H1 (cell line): ENCODE data around the gene FAM186B. TPM values are rescaled to one million over a fixed set of nuclear protein-coding genes. Genes with fewer than 3 reads are reported as not detected.

Experiments used
- CTCF ChIA-PET: fragments of 300-600 bp; sonication (Branson Sonifier 250); formaldehyde crosslinking; loops from one replicate; lab custom pipeline; 2021; ENCODE audit not compliant: partially characterized antibody; lab: Charles Lee
- POLR2A ChIA-PET: fragments of 300-600 bp; sonication (Branson Sonifier 250); formaldehyde crosslinking; loops from one replicate; lab custom pipeline; 2021; ENCODE audit warnings: inconsistent platforms; ENCODE audit not compliant: partially characterized antibody; lab: Charles Lee
- DNase-seq, 2 experiments: peaks; one replicate each; pipeline versions ENCODE4 v3.0.0 to v3.0.0-alpha.2; 2010 to 2022; ENCODE audit warnings: low spot score in 2 of 2, low read depth in 1 of 2, mixed read lengths in 1 of 2
- FAIRE-seq: peaks from 2 replicates; lab custom pipeline; 2011; peaks lifted over from hg19 to GRCh38; lab: Jason Lieb, UNC
- H2AFZ ChIP-seq: 2 replicates; pipeline ENCODE4 v1.8.1; 2012; ENCODE audit warnings: low read length, inconsistent platforms
- H2AK5ac ChIP-seq: 2 replicates; pipeline ENCODE4 v1.6.1; 2013; ENCODE audit warnings: low read depth, low read length
- H2BK120ac ChIP-seq: replicated peaks from 2 replicates; pipeline ENCODE3; 2013; ENCODE audit warnings: low read depth, low read length, inconsistent platforms
- H2BK12ac ChIP-seq: 2 replicates; pipeline ENCODE4 v1.6.1; 2013; ENCODE audit warnings: low read depth, low read length
- H2BK15ac ChIP-seq: 2 replicates; pipeline ENCODE4 v1.6.1; 2013; ENCODE audit warnings: low read length
- H2BK20ac ChIP-seq: 2 replicates; pipeline ENCODE4 v1.6.1; 2013; ENCODE audit warnings: low read length
- H2BK5ac ChIP-seq: 2 replicates; pipeline ENCODE4 v1.6.1; 2013; ENCODE audit warnings: low read depth, low read length
- H3K14ac ChIP-seq: 2 replicates; pipeline ENCODE4 v1.6.1; 2013; ENCODE audit warnings: inconsistent platforms; ENCODE audit not compliant: insufficient read length
- H3K18ac ChIP-seq: 2 replicates; pipeline ENCODE4 v1.6.1; 2013; ENCODE audit warnings: low read length; ENCODE audit errors: extremely low read depth
- H3K23ac ChIP-seq: 2 replicates; pipeline ENCODE4 v1.6.1; 2013; ENCODE audit warnings: inconsistent platforms; ENCODE audit not compliant: insufficient read length
- H3K23me2 ChIP-seq: 2 replicates; pipeline ENCODE4 v1.6.1; 2013; ENCODE audit warnings: low read depth, low read length
- H3K27ac ChIP-seq: 2 replicates; pipeline ENCODE4 v1.6.1; 2011; ENCODE audit warnings: low read depth, low read length, inconsistent platforms
- H3K27me3 ChIP-seq, 4 experiments: replicated peaks in 1 of 4; 1 replicate in 1 of 4; 2 replicates in 3 of 4; pipeline versions ENCODE4 v1.6.1 to v1.8.1; 2011 to 2013; ENCODE audit warnings: low read length in 3 of 4, mild to moderate bottlenecking in 3 of 4, inconsistent platforms in 2 of 4, mixed read lengths in 2 of 4, moderate library complexity in 1 of 4; ENCODE audit not compliant: control insufficient read depth in 3 of 4, insufficient read depth in 3 of 4; ENCODE audit errors: extremely low read depth in 1 of 4
- H3K36me3 ChIP-seq, 4 experiments: 2 replicates each; pipeline versions ENCODE4 v1.6.1 to v1.8.1; 2011 to 2013; ENCODE audit warnings: mild to moderate bottlenecking in 4 of 4, low read length in 3 of 4, moderate library complexity in 2 of 4, control low read depth in 1 of 4, inconsistent platforms in 1 of 4; ENCODE audit not compliant: insufficient read depth in 4 of 4, control insufficient read depth in 2 of 4
- H3K4ac ChIP-seq: replicated peaks from 2 replicates; pipeline ENCODE3; 2013; ENCODE audit warnings: low read length, low read depth, mixed read lengths, inconsistent platforms; ENCODE audit not compliant: insufficient read length
- H3K4me1 ChIP-seq, 4 experiments: replicated peaks in 1 of 4; 1 replicate in 1 of 4; 2 replicates in 3 of 4; pipeline versions ENCODE4 v1.6.1 to v1.8.1; 2011 to 2013; ENCODE audit warnings: low read length in 3 of 4, inconsistent platforms in 2 of 4, mixed read lengths in 1 of 4; ENCODE audit not compliant: insufficient read depth in 4 of 4, control insufficient read depth in 3 of 4
- H3K4me2 ChIP-seq, 2 experiments: 2 replicates each; pipeline versions ENCODE4 v1.6.1 to v1.8.1; 2011 to 2013; ENCODE audit warnings: low read depth in 2 of 2, low read length in 2 of 2, control low read depth in 1 of 2, inconsistent platforms in 1 of 2, mild to moderate bottlenecking in 1 of 2; ENCODE audit not compliant: insufficient read depth in 1 of 2
- H3K4me3 ChIP-seq, 4 experiments: fragments of 200-600, 300-600 bp in 1 of 4; sonication (generic), shearing (Covaris generic), sonication (Bioruptor Twin) in 1 of 4; 2 replicates each; pipeline versions ENCODE4 v1.5.1 to v1.8.1; 2011 to 2016; ENCODE audit warnings: low read length in 4 of 4, low read depth in 3 of 4, control low read depth in 2 of 4, inconsistent platforms in 2 of 4, mild to moderate bottlenecking in 2 of 4, mixed read lengths in 1 of 4, moderate library complexity in 1 of 4; ENCODE audit not compliant: insufficient read depth in 2 of 4; ENCODE audit errors: extremely low read depth in 1 of 4
- H3K56ac ChIP-seq: replicated peaks from 2 replicates; pipeline ENCODE3; 2013; ENCODE audit warnings: low read depth, mild to moderate bottlenecking, mixed read lengths, low read length, inconsistent platforms; ENCODE audit not compliant: insufficient read length
- H3K79me1 ChIP-seq: 2 replicates; pipeline ENCODE4 v1.6.1; 2013; ENCODE audit warnings: low read depth, low read length, control low read depth
- H3K79me2 ChIP-seq, 2 experiments: 2 replicates each; pipeline versions ENCODE4 v1.6.1 to v1.8.1; 2012 to 2013; ENCODE audit warnings: low read length in 2 of 2, mild to moderate bottlenecking in 2 of 2, inconsistent platforms in 1 of 2; ENCODE audit not compliant: insufficient read depth in 2 of 2, control insufficient read depth in 1 of 2
- H3K9ac ChIP-seq, 4 experiments: replicated peaks in 1 of 4; 1 replicate in 1 of 4; 2 replicates in 3 of 4; pipeline versions ENCODE4 v1.6.1 to v1.8.1; 2011 to 2013; ENCODE audit warnings: low read depth in 3 of 4, low read length in 3 of 4, control low read depth in 2 of 4, mild to moderate bottlenecking in 2 of 4, moderate library complexity in 2 of 4, inconsistent platforms in 1 of 4; ENCODE audit errors: extremely low read depth in 1 of 4
- H3K9me3 ChIP-seq, 2 experiments: 2 replicates each; pipeline versions ENCODE4 v1.6.1 to v1.8.1; 2012 to 2013; ENCODE audit warnings: mild to moderate bottlenecking in 2 of 2, moderate library complexity in 2 of 2, control low read depth in 1 of 2, inconsistent platforms in 1 of 2, low read depth in 1 of 2, low read length in 1 of 2, mixed read lengths in 1 of 2; ENCODE audit not compliant: insufficient read depth in 2 of 2
- H4K20me1 ChIP-seq, 2 experiments: replicated peaks in 1 of 2; 2 replicates each; pipeline versions ENCODE3 to v1.8.1; 2011 to 2013; ENCODE audit warnings: inconsistent platforms in 2 of 2, low read length in 2 of 2, mild to moderate bottlenecking in 1 of 2; ENCODE audit not compliant: insufficient read depth in 2 of 2, control insufficient read depth in 1 of 2
- H4K5ac ChIP-seq: 2 replicates; pipeline ENCODE4 v1.6.1; 2013; ENCODE audit warnings: low read length, low read depth, mixed read lengths, inconsistent platforms; ENCODE audit not compliant: insufficient read length
- H4K8ac ChIP-seq: 2 replicates; pipeline ENCODE4 v1.8.0; 2013; ENCODE audit warnings: mild to moderate bottlenecking, moderate library complexity, low read length, inconsistent platforms; ENCODE audit not compliant: insufficient read depth; ENCODE audit errors: extremely low read depth
- H4K91ac ChIP-seq: replicated peaks from 2 replicates; pipeline ENCODE3; 2013; ENCODE audit warnings: low read length, mixed read lengths, inconsistent platforms; ENCODE audit not compliant: insufficient read length
- ATF2 ChIP-seq: IDR thresholded peaks from 2 replicates; pipeline ENCODE4 v1.6.1; 2012; ENCODE audit warnings: low read length, inconsistent platforms
- CTCF ChIP-seq, 3 experiments: IDR thresholded peaks; 1 replicate in 2 of 3; 2 replicates in 1 of 3; pipeline versions ENCODE4 v1.5.1 to v1.6.1; 2011; ENCODE audit warnings: low read length in 3 of 3, mild to moderate bottlenecking in 3 of 3, inconsistent platforms in 2 of 3, low read depth in 1 of 3, moderate library complexity in 1 of 3; ENCODE audit not compliant: insufficient read depth in 1 of 3; ENCODE audit errors: control extremely low read depth in 1 of 3
- RBBP5 ChIP-seq: IDR thresholded peaks from 2 replicates; pipeline ENCODE4 v1.7.1; 2012; ENCODE audit warnings: low read depth, mild to moderate bottlenecking, inconsistent platforms, low read length, moderate library complexity, borderline replicate concordance
- SAP30 ChIP-seq: fragments of 300-600 bp; sonication (generic); IDR thresholded peaks from 2 replicates; pipeline ENCODE4 v1.7.1; 2012; ENCODE audit warnings: low read length, moderate library complexity, mild to moderate bottlenecking, inconsistent platforms; ENCODE audit not compliant: insufficient read depth, insufficient replicate concordance
- SIX5 ChIP-seq: IDR thresholded peaks from 2 replicates; pipeline ENCODE4 v1.6.1; 2011; ENCODE audit warnings: mild to moderate bottlenecking, low read depth, low read length
- WGBS, 2 experiments: shearing (Covaris generic) in 1 of 2; methylation state at CpG; one replicate each; pipeline versions ENCODE4 v1.1.6 to v1.1.7; 2013 to 2015; ENCODE audit warnings: low lambda C conversion rate in 2 of 2, mixed read lengths in 2 of 2, inconsistent platforms in 1 of 2, low coverage in 1 of 2, missing lambda C conversion rate in 1 of 2; ENCODE audit not compliant: insufficient replicate concordance in 2 of 2, insufficient coverage in 1 of 2, insufficient read length in 1 of 2; ENCODE audit errors: extremely low coverage in 1 of 2, missing lambda C conversion rate in 1 of 2; 5-methylcytosine and 5-hydroxymethylcytosine counted together
- polyA plus RNA-seq, 7 experiments: library from polyadenylated mRNA; depleted of rRNA in 3 of 7; stranded (reverse) in 5 of 7; unstranded in 2 of 7; fragments of >200 nt in 5 of 7; fragments of 200-250 nt in 2 of 7; gene quantifications; 1 replicate in 5 of 7; 2 replicates in 1 of 7; 4 replicates in 1 of 7; pipeline versions ENCODE4 v1.2.1 to v1.2.3, GENCODE V29; 2011 to 2013; ENCODE audit warnings: missing spikeins in 2 of 7, mixed read lengths in 2 of 7
- total RNA-seq: library from RNA; stranded (reverse); fragmentation: NEBNext Ultra II Directional; extraction: Animal tissue kit (Norgen Biotek cat#: 25700); gene quantifications from 2 replicates; pipeline ENCODE4 v1.2.1, GENCODE V29; 2021

FAM186B gene
- total and polyA plus RNA-seq, 2 of the 8 experiments (the other 6 are each of a cell fraction or from before 2014, with no cell fraction given), result 0.12 to 0.73 TPM

- Histone ChIP-seq H3K4me3 (peak overlapping the region; percentile 29 to 56 (median 38)), H3K9ac (no peak overlapping the region), H3K4me2 (peak overlapping the region; percentile 69 to 95), H3K23ac (no peak overlapping the region), H2BK15ac (no peak overlapping the region), H3K23me2 (peaks cover 9% of the 10 kb centered on the region), H3K4ac (no peak overlapping the region), H2AFZ (no peak overlapping the region), H4K91ac (no peak overlapping the region), H3K27ac (no peak overlapping the region), H3K4me1 (peaks cover 0 to 23% (median 8%) of the 10 kb centered on the region in 4 experiments; a peak in 5 of 7 replicates), H3K14ac (no peak overlapping the region), H4K8ac (peak overlapping the region; percentile 72; the same call in 1 of the 2 replicates), H2BK12ac (no peak overlapping the region), H3K56ac (no peak overlapping the region), H3K79me2 (no peaks in the 10 kb centered on the region), H2BK5ac (no peak overlapping the region), H3K9me3 (no peaks in the 10 kb centered on the region), H2BK20ac (no peak overlapping the region), H4K20me1 (peaks cover 2 to 9% of the 10 kb centered on the region in 2 experiments), H3K27me3 (peaks cover 59 to 79% (median 75%) of the 10 kb centered on the region in 4 experiments), H2BK120ac (no peak overlapping the region), H3K79me1 (no peaks in the 10 kb centered on the region), H2AK5ac (no peak overlapping the region), H4K5ac (no peak overlapping the region), H3K36me3 (peaks cover 0 to 6% (median 0%) of the 10 kb centered on the region in 4 experiments; a peak in 1 of 8 replicates), H3K18ac (no peak overlapping the region; the same call in none of the 2 replicates)
- DNase-seq, result no peak
- FAIRE-seq, result no peak
- ChIA-PET CTCF (interaction anchor here (0.5 to 7.8 kb wide), 14 partner anchors 9 to 249 kb away, joined by 3 to 91 read pairs (median 4); partner anchors contain the start of genes DNAJC22 and PRPH), POLR2A (interaction anchor here (0.7 to 2.1 kb wide), 6 partner anchors 30 to 273 kb away, joined by 3 to 5 read pairs (median 4); partner anchors contain the start of genes DNAJC22, MCRS1, SPATS2 and TUBA1C)
- WGBS, 2 experiments, result 4% methylated on average over 36 of the region's 61 CpGs; no CpG with 5 or more reads in 1 of the 2 experiments
- TF ChIP-seq CTCF (IDR thresholded peaks at IDR 0.05; ENCODE audit: control extremely low read depth in 1 of 3, insufficient read depth in 1 of 3, low read depth in 1 of 3, low read length in 3 of 3) (peak in 1 of 3 experiments; percentile 25; a peak in 1 of 4 replicates), RBBP5 (no peak; the same call in 1 of the 2 replicates), ATF2 (no peak), SAP30 (no peak), SIX5 (no peak)
Measured at GRCh38 chr12:49537752-49538509, 67.5 kb downstream of the FAM186B start.
